ENCODE data around the gene TSHZ1. TPM values are rescaled to one million over a fixed set of nuclear protein-coding genes. Genes with fewer than 3 reads are reported as not detected.
A peak's percentile ranks its signal among the peaks of the same experiment; 100 is the strongest.

TSHZ1 gene
- total and polyA plus RNA-seq, 4 donors: 6.2 to 19.9 (median 11.2) TPM

DNA sequence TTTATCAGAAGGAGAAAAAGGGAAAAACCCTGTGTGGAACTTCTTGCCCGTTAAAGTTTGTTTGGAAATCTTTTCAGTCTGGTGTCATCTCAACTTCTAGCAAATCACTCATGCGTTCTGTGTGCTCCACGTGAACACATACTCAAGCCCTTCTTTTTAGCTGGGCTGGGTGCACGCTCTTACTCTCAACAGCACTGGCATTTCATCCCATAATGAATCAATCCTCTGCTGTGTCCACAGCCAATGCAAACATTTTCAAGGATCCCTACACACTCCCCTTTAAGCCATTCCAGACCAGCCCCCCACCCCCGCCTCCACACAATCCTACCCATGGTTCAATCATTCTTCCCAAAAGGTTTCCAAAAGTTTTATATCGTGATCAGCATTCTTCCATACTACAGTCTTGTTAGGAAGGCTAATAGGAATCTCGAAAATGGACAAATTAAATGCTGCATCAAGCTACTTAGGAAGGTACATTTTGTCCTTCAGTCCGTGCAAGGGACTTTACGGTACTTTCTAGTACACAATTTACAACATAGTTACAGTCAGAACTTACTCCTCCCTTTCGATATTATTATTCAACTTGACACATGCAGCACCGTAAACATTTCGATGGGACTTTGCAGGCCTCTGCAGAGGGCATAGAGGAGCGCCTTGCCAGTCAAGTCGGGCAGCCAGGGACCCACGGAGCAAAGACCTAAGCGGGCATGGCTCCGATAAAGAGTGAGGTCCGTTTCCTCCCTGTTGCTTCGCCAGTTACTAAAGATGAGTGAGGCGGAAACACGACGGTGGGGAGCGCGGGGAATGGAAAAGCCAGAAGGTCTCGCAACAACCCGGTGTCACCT lies 3.1 kb upstream of the TSHZ1 start:
- Histone ChIP-seq H3K4me1 (ENCODE audit: control insufficient read depth in 5 of 5, insufficient read depth in 5 of 5, low read length in 5 of 5) (peaks cover 8 to 46% (median 17%) of the 10 kb centered on the region in 5 donors), H3K9ac (ENCODE audit: insufficient read depth in 1 of 2, low read length in 2 of 2) (peak overlapping the region; percentile 85 to 91), H3K27me3 (ENCODE audit: control insufficient read depth in 3 of 3, insufficient read depth in 3 of 3, low read length in 2 of 3) (peaks cover 0 to 3% (median 0%) of the 10 kb centered on the region in 3 donors), H3K27ac (ENCODE audit: low read depth in 1 of 2, low read length in 1 of 2) (peak overlapping the region; percentile 99), H3K36me3 (ENCODE audit: control insufficient read depth in 4 of 4, insufficient read depth in 4 of 4, low read length in 4 of 4) (peaks cover 0 to 6% (median 0%) of the 10 kb centered on the region in 4 donors), H3K4me3 (peak overlapping the region; percentile 73), H3K9me3 (ENCODE audit: control insufficient read depth in 4 of 4, insufficient read depth in 3 of 4, low read length in 3 of 4) (no peaks in the 10 kb centered on the region)
- 12 to 15% methylated on average over 26 of the region's 26 CpGs for WGBS, 2 donors
- DNase-seq (peak; percentile 40 to 80 (median 74)), ATAC-seq (ENCODE audit: insufficient read depth, low FRiP score) (no peak)
- TF ChIP-seq, protein P1, sequence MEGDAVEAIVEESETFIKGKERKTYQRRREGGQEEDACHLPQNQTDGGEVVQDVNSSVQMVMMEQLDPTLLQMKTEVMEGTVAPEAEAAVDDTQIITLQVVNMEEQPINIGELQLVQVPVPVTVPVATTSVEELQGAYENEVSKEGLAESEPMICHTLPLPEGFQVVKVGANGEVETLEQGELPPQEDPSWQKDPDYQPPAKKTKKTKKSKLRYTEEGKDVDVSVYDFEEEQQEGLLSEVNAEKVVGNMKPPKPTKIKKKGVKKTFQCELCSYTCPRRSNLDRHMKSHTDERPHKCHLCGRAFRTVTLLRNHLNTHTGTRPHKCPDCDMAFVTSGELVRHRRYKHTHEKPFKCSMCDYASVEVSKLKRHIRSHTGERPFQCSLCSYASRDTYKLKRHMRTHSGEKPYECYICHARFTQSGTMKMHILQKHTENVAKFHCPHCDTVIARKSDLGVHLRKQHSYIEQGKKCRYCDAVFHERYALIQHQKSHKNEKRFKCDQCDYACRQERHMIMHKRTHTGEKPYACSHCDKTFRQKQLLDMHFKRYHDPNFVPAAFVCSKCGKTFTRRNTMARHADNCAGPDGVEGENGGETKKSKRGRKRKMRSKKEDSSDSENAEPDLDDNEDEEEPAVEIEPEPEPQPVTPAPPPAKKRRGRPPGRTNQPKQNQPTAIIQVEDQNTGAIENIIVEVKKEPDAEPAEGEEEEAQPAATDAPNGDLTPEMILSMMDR (IDR thresholded peaks at IDR 0.05; ENCODE audit: control extremely low read depth, extremely low read depth): no peak

DNA sequence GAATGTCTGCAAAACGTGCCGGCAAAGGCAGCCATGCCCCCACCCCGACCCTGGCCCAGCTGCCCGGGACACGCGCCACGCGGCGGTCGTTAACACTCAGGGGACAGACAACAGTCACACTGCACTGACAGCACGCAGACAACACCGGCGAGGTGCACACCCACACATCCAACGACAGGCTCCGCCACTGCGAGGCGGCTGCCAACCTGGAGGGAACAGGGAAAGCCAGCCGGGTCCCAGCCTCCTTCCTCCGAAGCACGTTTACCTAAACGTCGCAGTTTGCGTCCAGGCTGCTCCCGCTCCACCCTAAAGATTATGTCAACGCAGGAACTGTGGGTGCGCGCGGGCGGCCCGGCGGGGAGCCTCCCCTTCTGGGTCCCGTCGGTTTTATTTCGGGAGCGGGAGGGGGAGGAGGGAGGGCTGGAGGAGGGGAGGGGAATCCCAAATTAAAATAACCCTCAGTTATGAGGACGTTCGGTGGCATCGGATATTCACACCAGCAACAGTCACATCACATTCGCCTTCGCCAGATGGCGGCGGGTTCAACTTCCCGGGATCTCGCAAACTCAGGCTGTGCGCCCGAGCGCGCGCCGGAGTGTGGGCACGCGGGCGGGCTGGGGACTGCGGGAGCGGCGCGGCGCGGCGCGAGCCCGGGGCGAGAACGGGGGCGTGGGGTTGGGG lies 2.3 kb upstream of the TSHZ1 start:
- H3K4me1 ChIP-seq (ENCODE audit: control insufficient read depth in 5 of 5, insufficient read depth in 5 of 5, low read length in 5 of 5): peaks cover 8 to 42% (median 16%) of the 10 kb centered on the region in 5 donors
- peaks cover 0 to 3% (median 0%) of the 10 kb centered on the region in 3 donors for H3K27me3 ChIP-seq (ENCODE audit: control insufficient read depth in 3 of 3, insufficient read depth in 3 of 3, low read length in 2 of 3)
- no peaks in the 10 kb centered on the region for H3K9me3 ChIP-seq (ENCODE audit: control insufficient read depth in 4 of 4, insufficient read depth in 3 of 4, low read length in 3 of 4)
- 0% methylated on average over 63 to 65 of the region's 65 CpGs for WGBS, 2 donors
- peak overlapping the region; percentile 73 for H3K4me3 ChIP-seq
- peaks cover 0 to 6% (median 0%) of the 10 kb centered on the region in 4 donors for H3K36me3 ChIP-seq (ENCODE audit: control insufficient read depth in 4 of 4, insufficient read depth in 4 of 4, low read length in 4 of 4)
- TF ChIP-seq, protein P1 (IDR thresholded peaks at IDR 0.05; ENCODE audit: control extremely low read depth, extremely low read depth): no peak
- ATAC-seq (ENCODE audit: insufficient read depth, low FRiP score) (peak; percentile 6), DNase-seq (peak; percentile 72 to 76 (median 72))
- H3K9ac ChIP-seq (ENCODE audit: insufficient read depth in 1 of 2, low read length in 2 of 2): peak overlapping the region; percentile 85 to 91
- H3K27ac ChIP-seq (ENCODE audit: low read depth in 1 of 2, low read length in 1 of 2): peak overlapping the region; percentile 99

DNA sequence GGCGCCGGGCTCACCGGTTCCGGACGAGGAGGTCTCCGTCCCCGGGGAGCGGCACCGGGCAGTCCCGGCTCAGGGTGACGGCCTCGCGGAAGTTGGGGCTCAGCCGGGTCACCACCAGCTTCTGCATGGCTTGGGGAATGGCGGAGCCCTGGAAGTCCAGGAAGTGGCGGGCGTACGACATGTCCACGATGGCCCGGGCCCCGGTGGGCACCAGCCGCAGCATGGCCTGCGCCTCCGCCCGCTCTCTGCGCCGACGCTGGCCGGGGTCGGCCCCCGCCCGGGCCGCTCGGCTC lies 1.8 kb upstream of the TSHZ1 start:
- Histone ChIP-seq H3K9ac (ENCODE audit: insufficient read depth in 1 of 2, low read length in 2 of 2) (peak overlapping the region; percentile 32 to 85), H3K27ac (ENCODE audit: low read depth in 1 of 2, low read length in 1 of 2) (peak overlapping the region; percentile 99), H3K9me3 (ENCODE audit: control insufficient read depth in 4 of 4, insufficient read depth in 3 of 4, low read length in 3 of 4) (no peaks in the 10 kb centered on the region), H3K4me3 (peak overlapping the region; percentile 73), H3K36me3 (ENCODE audit: control insufficient read depth in 4 of 4, insufficient read depth in 4 of 4, low read length in 4 of 4) (peaks cover 0 to 6% (median 0%) of the 10 kb centered on the region in 4 donors), H3K4me1 (ENCODE audit: control insufficient read depth in 5 of 5, insufficient read depth in 5 of 5, low read length in 5 of 5) (peaks cover 8 to 42% (median 13%) of the 10 kb centered on the region in 5 donors), H3K27me3 (ENCODE audit: control insufficient read depth in 3 of 3, insufficient read depth in 3 of 3, low read length in 2 of 3) (peaks cover 0 to 3% (median 0%) of the 10 kb centered on the region in 3 donors)
- TF ChIP-seq, protein P1 (IDR thresholded peaks at IDR 0.05; ENCODE audit: control extremely low read depth, extremely low read depth): no peak
- WGBS, 2 donors: 0% methylated on average over 17 to 34 of the region's 34 CpGs
- no peak for DNase-seq
- no peak for ATAC-seq (ENCODE audit: insufficient read depth, low FRiP score)
